DMS79 (cell line): ENCODE data around the gene MAST4.

Experiments
- DNase-seq: peaks from one replicate; lab custom pipeline; 2025; lab: John Stamatoyannopoulos, UW

Gene MAST4

DNA sequence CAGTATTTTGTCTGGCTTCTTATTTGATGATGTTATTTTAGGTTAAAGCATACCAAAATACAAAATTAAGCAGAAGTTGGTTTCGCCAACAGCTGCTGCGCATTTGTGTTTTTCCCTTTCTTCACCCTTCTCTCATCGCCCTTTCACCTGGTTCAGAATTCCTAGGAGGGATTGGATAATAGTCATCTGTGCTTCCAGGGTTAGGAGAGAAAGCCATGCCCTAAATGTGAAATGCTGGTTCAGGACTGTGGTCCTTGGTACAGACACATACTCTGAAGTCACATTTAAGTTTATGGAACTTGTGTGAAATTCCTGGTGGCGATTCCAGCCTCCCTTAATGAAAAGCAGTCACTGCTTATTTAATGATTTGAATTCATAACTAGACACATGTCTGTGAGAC lies 7.7 kb downstream of the MAST4 start:
- no peak for DNase-seq

DNA sequence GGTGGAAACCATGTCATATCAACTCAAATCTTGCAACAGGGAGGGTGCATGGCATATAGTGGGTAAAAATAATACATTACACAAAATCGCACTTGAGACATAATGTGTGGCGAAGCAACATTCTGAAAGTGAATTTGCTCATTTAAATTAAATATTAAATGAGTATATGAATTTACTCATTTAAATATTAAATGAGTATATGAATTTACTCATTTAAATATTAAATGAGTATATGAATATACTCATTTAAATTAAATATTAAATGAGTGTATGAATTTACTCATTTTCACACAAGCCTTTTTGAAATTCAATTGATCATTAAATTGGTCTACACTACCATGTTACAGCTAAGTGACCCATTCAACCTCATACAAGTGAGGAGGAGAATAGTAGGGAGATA lies 10.5 kb downstream of the MAST4 start:
- DNase-seq, result no peak

DNA sequence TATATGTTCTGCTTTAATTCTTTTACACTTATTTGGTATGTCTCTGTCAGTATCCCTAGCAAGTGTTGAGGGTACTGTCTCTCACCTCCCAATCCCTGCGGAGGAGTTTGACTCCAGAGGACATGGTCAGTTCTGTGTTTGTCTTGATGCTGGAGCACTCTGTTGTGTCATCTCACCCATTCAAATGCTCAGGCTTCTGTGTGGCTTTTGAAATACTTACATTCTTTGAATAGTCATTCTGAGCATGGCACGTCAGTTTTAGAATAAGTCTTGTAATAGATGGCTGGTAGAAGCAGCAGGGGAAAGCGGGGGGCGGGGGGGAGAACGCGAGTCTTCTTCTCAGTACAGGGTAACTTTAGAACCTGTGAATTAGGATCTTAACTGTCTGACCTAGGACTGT lies 12.3 kb downstream of the MAST4 start:
- no peak for DNase-seq

GRCh38 chr5:66609615-66610014 lies 13.4 kb downstream of the MAST4 start:
- DNase-seq, result no peak

DNA sequence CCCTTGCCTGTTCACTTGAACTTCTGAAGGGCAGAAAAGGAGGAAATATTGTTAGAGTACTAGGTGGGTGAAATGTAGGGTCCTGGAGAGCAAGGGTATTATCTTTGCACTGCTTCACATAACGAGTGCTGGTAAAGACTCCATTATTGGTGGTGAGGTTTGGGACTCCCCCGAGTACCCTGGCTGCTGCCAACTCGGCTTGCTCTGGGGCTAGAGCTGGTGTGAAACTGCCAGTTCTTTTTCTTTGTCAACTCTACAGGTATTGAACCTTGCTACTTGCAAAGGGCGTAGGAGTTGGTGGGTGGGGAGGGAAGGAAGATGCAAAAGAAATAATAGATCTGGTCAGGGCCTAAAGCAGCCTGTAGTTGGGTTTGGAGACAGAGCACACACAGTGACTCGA lies 16.0 kb downstream of the MAST4 start:
- no peak for DNase-seq

GRCh38 chr5:66615136-66615535 lies 18.9 kb downstream of the MAST4 start:
- DNase-seq, result no peak

DNA sequence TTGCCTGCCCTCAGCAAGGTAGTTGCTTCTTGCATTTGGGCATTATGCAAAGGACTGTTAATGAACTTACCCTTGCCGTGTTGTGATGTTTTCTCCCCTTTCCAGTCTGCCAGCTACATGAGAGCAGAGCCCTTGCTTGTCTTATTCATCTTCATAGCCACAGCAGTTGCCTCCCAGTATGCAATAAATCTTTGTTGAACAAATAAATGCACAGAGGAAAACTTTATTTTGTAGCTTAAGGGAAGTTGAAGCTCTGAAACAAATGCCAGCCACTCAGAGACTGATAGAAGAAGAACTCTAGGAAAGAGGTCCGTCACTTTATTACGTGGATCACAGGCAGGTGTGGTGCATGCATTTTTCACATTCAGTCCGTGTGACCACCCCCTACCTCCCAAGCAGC lies 19.7 kb downstream of the MAST4 start:
- no peak for DNase-seq

- DNase-seq, result no peak
Measured at GRCh38 chr5:66616520-66617225, 20.5 kb downstream of the MAST4 start.

DNA sequence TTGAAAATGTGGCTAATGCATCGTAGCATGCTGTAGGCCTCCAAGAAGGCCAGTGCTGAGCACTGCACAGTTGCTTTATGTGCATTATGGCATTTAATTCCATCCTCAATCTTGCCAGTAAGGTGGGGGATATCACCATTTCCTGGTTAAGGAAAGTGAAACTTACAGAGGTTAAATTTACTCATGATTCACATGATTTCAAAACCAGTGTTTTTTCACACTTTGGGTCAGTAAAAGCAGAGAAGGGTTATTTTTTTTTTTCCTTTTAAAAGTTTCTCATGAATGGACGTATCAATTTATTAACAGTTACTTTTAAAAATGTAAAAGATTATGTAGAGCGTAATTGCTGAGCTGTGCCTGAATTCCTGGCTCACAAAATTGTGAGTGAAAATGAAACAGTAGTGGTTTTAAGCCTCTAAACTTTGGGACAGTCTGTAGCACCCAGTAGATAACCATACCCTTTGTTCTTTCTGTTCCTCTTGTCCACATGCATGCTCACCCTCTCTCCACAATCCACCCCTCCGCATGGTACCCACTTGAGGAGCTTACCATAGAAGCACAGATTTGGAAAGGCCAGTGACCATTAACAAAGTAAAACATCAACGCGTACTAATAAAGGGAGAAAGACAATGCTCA lies 21.2 kb downstream of the MAST4 start:
- DNase-seq, result no peak

GRCh38 chr5:66617991-66618768 lies 22.0 kb downstream of the MAST4 start:
- no peak for DNase-seq

- DNase-seq, result no peak
Measured at GRCh38 chr5:66620711-66621110, 24.5 kb downstream of the MAST4 start.

- DNase-seq, result no peak
Measured at GRCh38 chr5:66621146-66621545, 25.0 kb downstream of the MAST4 start.

- no peak for DNase-seq
Measured at GRCh38 chr5:66621736-66622135, 25.5 kb downstream of the MAST4 start.

DNA sequence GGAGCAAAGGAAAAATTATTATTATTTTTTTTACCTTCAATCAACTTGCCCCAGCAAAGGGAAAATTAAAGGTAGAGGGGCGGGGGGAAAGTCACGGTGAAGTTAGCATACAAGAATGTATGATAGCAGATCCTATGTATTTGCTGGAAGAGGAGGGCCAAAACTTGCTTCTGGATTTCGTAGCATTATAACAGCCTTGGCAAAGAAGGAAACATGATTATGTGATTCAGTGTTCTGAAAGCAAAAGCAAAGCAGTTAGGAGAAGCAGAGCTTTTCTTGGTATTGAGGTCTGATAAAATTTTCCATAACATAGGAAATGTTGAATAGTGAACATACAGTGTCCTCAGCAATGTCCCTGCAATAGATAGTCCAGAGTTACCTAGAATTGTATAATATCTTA lies 32.4 kb downstream of the MAST4 start:
- DNase-seq, result no peak

DNA sequence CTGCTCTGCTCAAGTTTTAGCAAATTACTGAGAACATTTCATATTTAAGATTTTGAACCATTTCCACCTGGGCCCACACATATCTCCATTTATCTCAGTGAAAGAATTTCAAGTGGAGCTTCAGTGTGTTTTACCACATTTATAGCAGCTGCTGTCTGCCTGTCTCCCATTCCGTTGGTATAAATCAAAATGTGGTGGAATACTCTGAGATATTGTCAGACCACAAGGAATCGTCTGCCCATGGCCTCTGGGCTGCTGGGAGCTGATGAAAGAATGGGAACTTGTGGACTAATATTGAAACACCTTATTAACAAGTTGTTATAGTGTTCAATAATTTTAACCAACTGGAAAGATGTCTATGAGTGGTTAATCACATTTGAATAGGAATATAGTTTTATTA lies 33.3 kb downstream of the MAST4 start:
- no peak for DNase-seq

DNA sequence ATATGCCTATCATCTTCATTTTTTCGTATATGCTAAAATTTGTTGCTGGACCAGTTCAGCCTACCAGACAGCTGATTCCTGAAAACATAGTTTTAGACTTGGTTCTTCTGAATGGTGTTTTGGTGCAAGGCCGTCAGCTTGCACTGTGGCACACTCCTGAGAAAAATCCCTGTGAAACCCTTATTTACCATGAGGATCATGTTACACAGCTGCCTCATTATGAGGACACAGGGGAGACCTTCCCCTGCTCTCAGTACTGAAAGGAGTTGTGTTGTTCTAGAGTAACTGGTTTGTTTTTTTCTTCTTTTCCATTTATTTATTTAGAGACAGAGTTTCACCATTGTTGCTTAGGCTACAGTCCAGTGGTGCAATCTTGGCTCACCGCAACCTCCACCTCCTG lies 37.6 kb downstream of the MAST4 start:
- DNase-seq, result no peak

DNA sequence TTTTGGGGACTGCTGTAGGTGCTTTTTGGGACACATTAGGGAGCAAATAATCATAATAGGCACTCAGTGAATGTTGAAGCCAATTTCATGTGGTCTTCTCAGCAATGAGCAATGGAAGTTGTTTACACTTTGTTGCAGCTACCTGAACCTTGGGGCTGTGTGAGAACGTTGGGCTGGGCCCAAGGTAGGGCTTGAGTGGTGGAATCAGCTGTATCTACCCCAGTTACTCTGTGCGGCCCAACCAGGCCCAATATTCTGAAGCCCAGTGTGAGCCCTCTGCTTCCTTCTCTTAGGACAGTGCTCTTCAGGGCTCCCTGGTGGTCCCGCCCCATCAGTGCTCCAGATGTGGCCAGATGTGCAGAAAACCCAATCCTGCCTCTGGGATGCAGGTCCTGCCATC lies 38.4 kb downstream of the MAST4 start:
- no peak for DNase-seq

DNA sequence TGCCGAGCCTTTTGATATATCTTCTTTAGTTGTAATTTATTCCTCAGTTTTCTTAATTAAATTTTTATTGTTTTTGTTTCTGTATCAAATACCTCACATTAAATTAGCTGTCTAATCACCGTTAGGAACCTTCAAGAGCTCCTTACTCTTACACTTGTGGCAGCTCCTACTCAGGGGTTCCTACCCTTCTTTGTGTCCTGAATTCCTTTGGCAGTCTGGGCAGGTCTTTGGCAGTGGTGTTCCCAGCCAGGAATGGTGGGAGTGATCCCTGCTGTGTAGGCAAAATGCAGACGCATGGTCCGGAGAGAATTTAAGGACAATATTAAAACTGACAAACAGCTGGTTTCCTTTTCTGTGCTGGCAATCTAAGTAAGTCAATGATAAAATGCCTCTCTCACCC lies 41.8 kb downstream of the MAST4 start:
- no peak for DNase-seq

- DNase-seq, result no peak
Measured at GRCh38 chr5:66639037-66639436, 42.8 kb downstream of the MAST4 start.

GRCh38 chr5:66642538-66642937 lies 46.3 kb downstream of the MAST4 start:
- DNase-seq, result no peak

DNA sequence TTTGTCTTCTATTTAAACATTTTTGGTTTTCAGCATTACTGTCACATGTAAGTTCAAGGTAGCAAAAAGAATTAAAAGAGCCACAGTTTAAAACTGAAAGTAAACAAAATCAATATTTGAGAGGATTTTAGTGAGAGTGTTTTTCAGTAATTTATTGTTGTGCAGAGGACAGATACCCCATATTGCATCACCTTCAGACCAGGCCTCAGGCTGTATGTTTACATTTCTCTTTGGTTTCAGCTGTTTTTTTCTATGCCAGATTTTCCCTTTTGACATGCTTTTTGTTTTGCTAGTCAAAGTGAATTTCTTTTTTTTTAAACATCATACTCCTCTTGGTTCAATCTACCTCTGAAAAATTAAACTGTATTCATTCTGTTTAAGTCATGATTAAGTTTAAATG lies 47.2 kb downstream of the MAST4 start:
- DNase-seq, result no peak

DNA sequence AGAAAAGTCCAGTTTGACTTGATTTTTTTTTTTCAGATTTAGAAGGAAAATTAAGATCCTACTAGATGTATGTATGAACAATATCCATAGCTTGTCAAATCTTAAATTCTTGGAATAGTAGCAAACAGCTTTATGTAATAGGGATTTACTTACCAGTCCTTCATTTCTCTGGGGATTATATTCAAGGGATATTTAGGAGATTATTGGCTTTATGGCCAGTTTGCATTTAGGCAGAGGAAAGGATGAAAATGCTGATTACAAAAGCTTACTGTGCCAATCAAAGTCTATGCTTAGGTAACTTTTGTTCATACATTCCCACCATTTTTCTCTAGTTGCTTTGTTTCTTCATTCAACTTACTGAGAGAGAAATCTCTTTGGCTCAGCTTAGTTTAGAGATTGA lies 47.9 kb downstream of the MAST4 start:
- no peak for DNase-seq

DNA sequence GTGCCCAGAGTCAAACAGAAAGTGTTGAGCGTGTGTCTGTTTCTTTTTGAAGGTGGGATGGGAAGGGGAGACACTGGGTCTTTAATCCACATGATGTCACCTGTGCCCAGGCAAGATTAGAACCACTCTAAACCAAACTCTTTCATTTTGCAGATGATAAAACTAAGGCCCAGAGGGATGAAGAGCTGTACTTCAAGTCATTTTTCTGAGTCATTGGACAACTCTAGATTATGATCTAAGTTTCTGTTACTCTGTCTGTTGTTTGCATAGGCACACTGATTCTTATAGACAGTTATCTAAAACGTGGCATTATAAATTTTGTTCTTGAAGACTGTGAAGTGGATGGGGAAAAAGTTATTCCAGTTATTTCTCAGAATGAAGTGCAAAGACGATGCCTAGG lies 48.8 kb downstream of the MAST4 start:
- DNase-seq, result no peak
